Activated CD4-positive, alpha-beta T cell treated with anti-CD3 and anti-CD28 coated beads, Interleukin-2, amount 10 ng/mL, durations not matched to agents 7 days and 5 days (primary cell): Measurements from ENCODE around the gene DCAF6. TPM values are rescaled to one million over a fixed set of nuclear protein-coding genes. Genes with fewer than 3 reads are reported as not detected.
"Not testable (repeated sequence)": the region's sequence is repeated elsewhere in the genome, so short reads cannot be mapped to it uniquely, and the experiment has no call there.

ENCODE experiments used
- CTCF ChIA-PET: fragments of 350-600 bp; sonication (Branson Sonifier 250); formaldehyde crosslinking; loops from one replicate; lab custom pipeline; 2021; ENCODE audit warnings: antibody characterized with exemption; lab: Charles Lee
- POLR2A ChIA-PET: fragments of 350-600 bp; sonication (Branson Sonifier 250); formaldehyde crosslinking; loops from one replicate; lab custom pipeline; 2021; ENCODE audit warnings: antibody characterized with exemption; lab: Charles Lee
- DNase-seq: peaks from one replicate; pipeline ENCODE4 v3.0.0-alpha.2; 2020
- H3K27ac Mint-ChIP-seq: one replicate; pipeline ENCODE4 v1.8.0; 2021; ENCODE audit warnings: mild to moderate bottlenecking, moderate library complexity, mixed read lengths
- H3K27me3 Mint-ChIP-seq: one replicate; pipeline ENCODE4 v1.8.0; 2021; ENCODE audit warnings: mixed read lengths
- H3K36me3 Mint-ChIP-seq: one replicate; pipeline ENCODE4 v1.8.0; 2021; ENCODE audit warnings: low read depth, mixed read lengths
- H3K4me1 Mint-ChIP-seq: one replicate; pipeline ENCODE4 v1.8.0; 2021; ENCODE audit warnings: mixed read lengths
- H3K4me3 Mint-ChIP-seq: one replicate; pipeline ENCODE4 v1.8.0; 2021; ENCODE audit warnings: mild to moderate bottlenecking, moderate library complexity, mixed read lengths
- H3K9me3 Mint-ChIP-seq: one replicate; pipeline ENCODE4 v1.8.0; 2021; ENCODE audit warnings: mixed read lengths
- total RNA-seq, 2 experiments: library from RNA; stranded (reverse); gene quantifications; one replicate each; pipeline ENCODE4 v1.2.3, GENCODE V29; 2021

The DCAF6 gene, protein sequence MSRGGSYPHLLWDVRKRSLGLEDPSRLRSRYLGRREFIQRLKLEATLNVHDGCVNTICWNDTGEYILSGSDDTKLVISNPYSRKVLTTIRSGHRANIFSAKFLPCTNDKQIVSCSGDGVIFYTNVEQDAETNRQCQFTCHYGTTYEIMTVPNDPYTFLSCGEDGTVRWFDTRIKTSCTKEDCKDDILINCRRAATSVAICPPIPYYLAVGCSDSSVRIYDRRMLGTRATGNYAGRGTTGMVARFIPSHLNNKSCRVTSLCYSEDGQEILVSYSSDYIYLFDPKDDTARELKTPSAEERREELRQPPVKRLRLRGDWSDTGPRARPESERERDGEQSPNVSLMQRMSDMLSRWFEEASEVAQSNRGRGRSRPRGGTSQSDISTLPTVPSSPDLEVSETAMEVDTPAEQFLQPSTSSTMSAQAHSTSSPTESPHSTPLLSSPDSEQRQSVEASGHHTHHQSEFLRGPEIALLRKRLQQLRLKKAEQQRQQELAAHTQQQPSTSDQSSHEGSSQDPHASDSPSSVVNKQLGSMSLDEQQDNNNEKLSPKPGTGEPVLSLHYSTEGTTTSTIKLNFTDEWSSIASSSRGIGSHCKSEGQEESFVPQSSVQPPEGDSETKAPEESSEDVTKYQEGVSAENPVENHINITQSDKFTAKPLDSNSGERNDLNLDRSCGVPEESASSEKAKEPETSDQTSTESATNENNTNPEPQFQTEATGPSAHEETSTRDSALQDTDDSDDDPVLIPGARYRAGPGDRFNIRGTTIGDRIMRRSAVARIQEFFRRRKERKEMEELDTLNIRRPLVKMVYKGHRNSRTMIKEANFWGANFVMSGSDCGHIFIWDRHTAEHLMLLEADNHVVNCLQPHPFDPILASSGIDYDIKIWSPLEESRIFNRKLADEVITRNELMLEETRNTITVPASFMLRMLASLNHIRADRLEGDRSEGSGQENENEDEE
- 10 to 100 TPM; 21.9 to 24.6 TPM for total RNA-seq

DNA sequence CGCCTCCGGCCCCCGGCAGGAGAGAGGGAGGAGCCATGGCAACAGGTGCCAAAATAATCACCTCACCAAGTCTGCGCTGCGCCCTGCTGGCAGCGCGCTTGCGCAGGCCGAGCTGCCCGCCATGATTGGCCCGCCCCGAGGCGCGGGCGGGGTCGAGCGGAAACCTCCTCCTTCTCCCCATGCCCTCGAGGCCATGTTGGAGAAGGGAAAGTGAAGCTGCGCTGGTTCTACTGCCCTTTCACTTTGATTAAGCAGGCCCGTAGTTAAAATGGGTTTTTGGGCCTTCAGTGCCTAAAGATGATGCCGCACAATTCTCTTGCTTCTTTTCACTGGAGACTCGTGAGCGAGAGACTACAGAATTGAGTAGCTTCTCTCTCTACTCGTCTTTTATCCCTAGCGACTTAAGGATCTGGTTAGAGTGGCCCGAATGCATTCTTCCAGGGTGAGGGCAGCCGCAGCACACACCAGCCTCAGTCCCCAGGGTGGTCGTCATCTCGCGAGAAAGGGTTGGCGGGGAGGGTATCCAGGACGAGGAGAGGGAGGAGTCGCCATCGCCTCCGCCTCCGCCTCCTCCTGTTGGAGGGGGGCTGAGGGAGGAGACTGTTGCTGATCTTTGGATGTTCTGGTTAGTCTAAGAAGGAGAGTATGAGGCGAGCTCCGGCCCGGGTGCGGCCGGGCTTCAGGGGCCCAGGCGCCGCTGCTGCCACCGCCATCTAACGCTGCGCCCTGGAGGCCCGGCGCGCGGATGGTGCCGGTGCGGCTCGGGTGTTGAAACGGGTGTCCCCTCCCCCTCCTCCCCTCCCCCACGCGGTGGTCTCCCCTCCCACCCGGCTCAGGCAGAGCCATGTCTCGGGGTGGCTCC, at the start of gene DCAF6:
DCAF6 (plus strand) TSS at position 616 of the 862 bp plus-strand sequence; CDS start at position 845, 229 bp downstream.
- peak; percentile 98 for DNase-seq
- no peaks in the 10 kb centered on the region for H3K27me3 Mint-ChIP-seq
- peaks cover 33% of the 10 kb centered on the region for H3K4me1 Mint-ChIP-seq
- POLR2A ChIA-PET, result interaction anchor here (0.9 kb wide), 2 partner anchors 220 to 299 kb away, joined by 3 read pairs; no protein-coding TSS in a partner anchor
- H3K27ac Mint-ChIP-seq, result peak within 1 kb of the TSS; percentile 95
- peaks cover 4% of the 10 kb centered on the region for H3K36me3 Mint-ChIP-seq
- peak within 1 kb of the TSS; percentile 82 for H3K4me3 Mint-ChIP-seq
- no peaks in the 10 kb centered on the region for H3K9me3 Mint-ChIP-seq
- CTCF ChIA-PET, result interaction anchor here (0.6 to 1.5 kb wide), 6 partner anchors 9 to 381 kb away, joined by 3 to 6 read pairs (median 3); no protein-coding TSS in a partner anchor

DNA sequence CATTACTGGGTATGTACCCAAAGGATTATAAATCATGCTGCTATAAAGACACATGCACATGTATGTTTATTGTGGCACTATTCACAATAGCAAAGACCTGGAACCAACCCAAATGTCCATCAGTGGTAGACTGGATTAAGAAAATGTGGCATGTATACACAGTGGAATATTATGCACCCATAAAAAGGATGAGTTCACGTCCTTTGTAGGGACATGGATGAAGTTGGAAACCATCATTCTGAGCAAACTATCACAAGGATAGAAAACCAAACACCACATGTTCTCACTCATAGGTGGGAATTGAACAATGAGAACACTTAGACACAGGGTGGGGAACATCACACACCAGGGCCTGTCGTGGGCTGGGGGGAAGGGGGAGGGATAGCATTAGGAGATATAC, 49.3 kb upstream of the DCAF6 start:
- POLR2A ChIA-PET, H3K4me1 Mint-ChIP-seq, H3K9me3 Mint-ChIP-seq, H3K36me3 Mint-ChIP-seq, H3K4me3 Mint-ChIP-seq, H3K27me3 Mint-ChIP-seq, DNase-seq, H3K27ac Mint-ChIP-seq, CTCF ChIA-PET: not testable (repeated sequence)

DNA sequence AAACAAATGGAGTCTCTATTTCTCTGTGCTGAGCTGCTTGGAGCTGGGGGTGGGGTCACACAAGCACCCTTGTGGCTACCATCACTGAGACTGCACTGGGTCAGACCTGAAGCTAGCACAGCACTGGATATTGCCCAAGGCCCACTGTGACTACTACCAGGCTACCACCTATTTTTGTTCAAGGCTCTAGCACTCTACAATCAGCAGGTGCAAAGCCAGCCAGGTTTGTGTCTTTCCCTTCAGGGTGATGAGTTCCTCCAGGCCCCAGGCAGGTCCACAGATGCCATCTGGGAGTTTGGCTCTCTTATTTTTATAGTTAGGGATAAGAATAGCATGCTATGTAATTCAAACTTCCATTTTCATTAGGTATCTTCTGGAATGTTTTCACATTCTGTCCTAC, 46.1 kb upstream of the DCAF6 start:
- Mint-ChIP-seq H3K27me3 (peaks cover 3% of the 10 kb centered on the region), H3K36me3 (no peaks in the 10 kb centered on the region), H3K4me1 (no peaks in the 10 kb centered on the region), H3K27ac (no peak overlapping the region), H3K9me3 (no peaks in the 10 kb centered on the region), H3K4me3 (no peak overlapping the region)
- ChIA-PET CTCF (no interaction called here), POLR2A (no interaction called here)
- DNase-seq, result no peak

DNA sequence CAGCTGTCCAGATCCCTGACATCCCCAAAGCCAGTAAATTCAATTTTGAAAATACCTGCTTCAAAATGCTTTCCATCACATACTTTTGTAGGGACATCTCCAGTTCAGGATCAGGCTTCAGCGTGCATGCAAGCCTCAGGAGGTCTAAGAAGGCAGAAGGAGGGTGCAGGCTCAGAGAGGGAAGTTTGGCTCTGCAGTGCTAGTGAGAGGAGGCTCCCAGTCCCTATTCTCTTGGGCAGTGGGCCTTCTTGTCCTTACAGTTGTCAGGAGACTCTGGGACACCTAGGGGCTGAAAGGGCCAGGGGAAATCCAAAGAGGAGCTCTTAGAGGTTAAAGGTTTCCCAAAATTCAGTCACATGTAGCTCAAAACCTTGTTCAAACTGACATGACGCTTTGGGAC, 42.7 kb upstream of the DCAF6 start:
- Mint-ChIP-seq H3K4me1 (no peaks in the 10 kb centered on the region), H3K36me3 (no peaks in the 10 kb centered on the region), H3K27ac (no peak overlapping the region), H3K9me3 (no peaks in the 10 kb centered on the region), H3K27me3 (peaks cover 3% of the 10 kb centered on the region), H3K4me3 (no peak overlapping the region)
- DNase-seq, result no peak
- ChIA-PET POLR2A (no interaction called here), CTCF (no interaction called here)

DNA sequence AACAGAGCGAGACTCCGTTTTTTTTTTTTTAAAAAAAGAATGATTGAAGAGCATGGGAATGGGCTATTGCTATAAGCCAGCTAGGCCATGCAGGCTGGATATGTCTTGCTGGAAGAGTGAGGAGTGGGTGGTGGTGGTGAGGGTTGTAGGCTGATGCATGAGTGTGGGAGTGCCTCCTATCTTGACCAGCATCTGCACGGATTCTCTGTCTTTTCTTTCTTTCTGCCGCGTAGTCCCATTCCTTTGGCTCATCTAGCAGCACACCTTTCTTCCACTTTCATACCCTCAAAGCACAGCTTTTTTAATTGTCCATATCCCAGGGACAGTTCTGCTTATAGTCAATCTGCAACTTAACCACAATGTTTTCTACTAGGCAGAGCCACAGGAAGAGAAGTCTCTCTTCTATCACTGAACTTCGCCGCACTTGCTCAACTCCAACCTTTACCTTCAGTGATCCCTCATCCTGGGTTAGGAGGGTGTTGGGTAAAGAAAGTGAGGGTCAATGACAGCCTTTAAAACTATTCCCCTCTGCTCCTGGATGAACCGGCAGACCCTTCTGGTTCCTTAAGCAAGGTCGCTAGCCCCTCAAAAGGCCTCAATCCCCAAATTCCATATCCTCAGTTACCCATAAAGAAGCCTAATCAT, 37.8 kb upstream of the DCAF6 start:
- no peaks in the 10 kb centered on the region for H3K36me3 Mint-ChIP-seq
- no peak overlapping the region for H3K4me3 Mint-ChIP-seq
- H3K27ac Mint-ChIP-seq, result no peak overlapping the region
- DNase-seq, result no peak
- POLR2A ChIA-PET, result interaction anchor here (0.6 kb wide), 1 partner anchor 17 kb away, joined by 3 read pairs; no protein-coding TSS in a partner anchor
- H3K27me3 Mint-ChIP-seq, result no peaks in the 10 kb centered on the region
- no peaks in the 10 kb centered on the region for H3K4me1 Mint-ChIP-seq
- no peaks in the 10 kb centered on the region for H3K9me3 Mint-ChIP-seq
- CTCF ChIA-PET, result interaction anchor here (1.3 kb wide), 1 partner anchor 15 kb away, joined by 3 read pairs; the partner anchor contains the start of gene ADCY10

DNA sequence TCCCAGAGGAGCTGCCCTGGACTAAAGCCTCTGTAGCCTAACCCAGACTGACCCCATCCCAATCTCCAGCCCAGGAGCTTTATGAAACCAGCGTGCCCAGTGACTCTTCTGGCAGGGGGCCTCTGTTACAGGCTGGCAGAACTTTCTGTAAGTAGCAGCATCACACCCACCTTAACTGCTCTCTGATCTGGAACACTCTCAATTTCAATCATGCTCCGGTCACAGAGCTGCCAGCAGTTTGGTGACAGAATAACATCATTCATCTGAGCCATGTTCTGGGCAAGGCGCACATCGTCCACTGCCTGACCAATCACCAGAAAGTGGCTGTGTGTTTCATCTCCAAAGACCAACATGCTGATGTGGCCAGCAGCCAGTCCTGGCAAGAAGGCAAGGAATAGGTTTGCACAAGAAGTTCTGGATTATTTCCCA, 37.2 kb upstream of the DCAF6 start:
- H3K4me1 Mint-ChIP-seq, result no peaks in the 10 kb centered on the region
- ChIA-PET POLR2A (no interaction called here), CTCF (interaction anchor here (1.3 kb wide), 1 partner anchor 14 kb away, joined by 3 read pairs; the partner anchor contains the start of gene ADCY10)
- no peak for DNase-seq
- H3K4me3 Mint-ChIP-seq, result no peak overlapping the region
- H3K9me3 Mint-ChIP-seq, result no peaks in the 10 kb centered on the region
- H3K36me3 Mint-ChIP-seq, result no peaks in the 10 kb centered on the region
- no peak overlapping the region for H3K27ac Mint-ChIP-seq
- no peaks in the 10 kb centered on the region for H3K27me3 Mint-ChIP-seq

DNA sequence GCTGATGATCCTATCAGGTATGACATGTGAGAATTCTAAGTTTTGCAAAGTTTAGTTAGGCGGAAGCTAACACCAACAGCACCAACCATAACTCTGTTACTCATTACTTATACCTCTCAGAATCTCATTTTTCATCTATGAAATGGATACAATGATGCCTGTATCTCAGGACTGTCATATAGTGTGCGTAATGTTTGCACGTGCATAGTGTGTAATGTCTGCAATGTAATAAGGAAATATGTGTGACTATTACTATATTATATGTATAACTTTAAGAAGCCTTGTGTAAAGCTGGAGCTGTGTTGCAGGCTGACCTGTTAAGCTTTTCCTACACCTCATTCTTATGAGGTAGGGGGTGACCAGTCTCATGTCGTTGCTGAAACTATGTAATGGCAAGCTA, 35.6 kb upstream of the DCAF6 start:
- Mint-ChIP-seq H3K4me3 (no peak overlapping the region), H3K27ac (no peak overlapping the region), H3K9me3 (no peaks in the 10 kb centered on the region), H3K36me3 (no peaks in the 10 kb centered on the region), H3K4me1 (no peaks in the 10 kb centered on the region), H3K27me3 (no peaks in the 10 kb centered on the region)
- DNase-seq, result no peak
- ChIA-PET POLR2A (no interaction called here), CTCF (no interaction called here)

DNA sequence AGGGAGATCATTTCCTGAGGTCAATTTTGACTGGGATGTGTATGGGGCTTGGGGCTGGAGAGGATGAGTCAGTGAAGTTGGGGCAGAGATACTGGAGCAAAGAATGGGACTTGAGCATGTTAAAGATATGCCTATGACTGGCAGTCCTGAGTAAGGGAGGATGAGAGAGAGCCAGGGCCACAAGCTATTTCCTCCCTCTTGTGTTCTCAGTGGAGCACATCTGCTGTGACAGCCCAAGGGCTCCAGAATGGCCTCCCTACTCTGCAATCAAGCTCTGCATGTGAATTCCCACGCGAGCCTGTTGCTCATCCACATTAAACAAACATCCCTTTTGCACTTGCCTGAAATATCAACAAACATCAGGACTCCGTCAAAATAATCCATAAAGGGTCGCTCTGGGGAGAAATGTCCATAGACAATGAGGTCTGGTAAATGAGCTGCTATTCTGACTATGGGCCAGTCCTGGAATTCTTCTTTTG, 31.8 kb upstream of the DCAF6 start:
- Mint-ChIP-seq H3K9me3 (peaks cover 4% of the 10 kb centered on the region), H3K36me3 (no peaks in the 10 kb centered on the region), H3K4me3 (no peak overlapping the region), H3K27ac (no peak overlapping the region), H3K4me1 (no peaks in the 10 kb centered on the region), H3K27me3 (peaks cover 6% of the 10 kb centered on the region)
- CTCF ChIA-PET, result interaction anchor here (1.1 kb wide), 1 partner anchor 13 kb away, joined by 3 read pairs; no protein-coding TSS in a partner anchor
- POLR2A ChIA-PET, result no interaction called here
- no peak for DNase-seq

DNA sequence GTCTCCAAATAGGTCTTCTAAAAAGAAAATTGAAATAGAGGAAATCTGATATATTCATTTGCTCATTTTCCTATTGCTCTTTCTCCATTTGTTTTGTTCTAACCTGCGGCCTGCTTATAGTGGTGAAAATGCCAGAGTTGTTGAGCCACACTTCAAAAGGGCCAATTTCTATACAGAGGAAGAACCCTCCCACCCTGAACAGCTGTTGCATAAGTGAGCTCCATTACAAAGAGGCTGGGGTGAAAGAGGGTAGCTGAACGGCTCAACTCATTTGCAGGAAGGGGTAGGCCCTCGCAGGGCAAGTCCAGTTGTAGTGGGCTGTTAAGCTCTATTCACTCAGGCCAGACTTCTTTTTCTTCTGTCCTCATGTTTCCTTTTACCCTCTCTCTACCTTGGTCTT, 31.3 kb upstream of the DCAF6 start:
- ChIA-PET POLR2A (no interaction called here), CTCF (interaction anchor here (1.1 kb wide), 1 partner anchor 13 kb away, joined by 3 read pairs; no protein-coding TSS in a partner anchor)
- no peak for DNase-seq
- Mint-ChIP-seq H3K27me3 (peaks cover 8% of the 10 kb centered on the region), H3K4me1 (no peaks in the 10 kb centered on the region), H3K4me3 (no peak overlapping the region), H3K9me3 (peaks cover 7% of the 10 kb centered on the region), H3K36me3 (peaks cover 2% of the 10 kb centered on the region), H3K27ac (no peak overlapping the region)

DNA sequence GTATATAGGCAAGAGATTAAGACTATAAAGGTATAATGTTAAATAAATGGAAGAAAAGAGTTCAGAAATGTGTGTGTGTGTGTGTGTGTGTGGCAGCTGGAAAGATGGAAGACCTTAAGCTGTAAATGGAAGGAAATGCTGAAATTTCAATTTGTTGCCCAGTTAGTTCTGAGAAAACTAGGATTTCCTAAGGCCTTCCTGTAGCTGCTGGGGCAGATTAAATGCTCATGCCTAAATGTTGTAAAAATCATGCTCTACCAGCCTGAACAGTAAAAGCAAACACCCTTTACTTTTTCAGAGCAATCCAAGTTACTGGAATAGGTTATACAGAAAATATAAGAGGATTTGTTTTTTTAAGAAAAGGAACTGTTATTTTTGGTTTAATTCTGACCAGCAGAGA, 30.8 kb upstream of the DCAF6 start:
- Mint-ChIP-seq H3K4me3 (no peak overlapping the region), H3K27ac (no peak overlapping the region), H3K9me3 (peaks cover 9% of the 10 kb centered on the region), H3K36me3 (peaks cover 2% of the 10 kb centered on the region), H3K27me3 (peaks cover 11% of the 10 kb centered on the region), H3K4me1 (no peaks in the 10 kb centered on the region)
- CTCF ChIA-PET, result interaction anchor here (1.1 kb wide), 1 partner anchor 12 kb away, joined by 3 read pairs; no protein-coding TSS in a partner anchor
- no peak for DNase-seq
- POLR2A ChIA-PET, result no interaction called here

DNA sequence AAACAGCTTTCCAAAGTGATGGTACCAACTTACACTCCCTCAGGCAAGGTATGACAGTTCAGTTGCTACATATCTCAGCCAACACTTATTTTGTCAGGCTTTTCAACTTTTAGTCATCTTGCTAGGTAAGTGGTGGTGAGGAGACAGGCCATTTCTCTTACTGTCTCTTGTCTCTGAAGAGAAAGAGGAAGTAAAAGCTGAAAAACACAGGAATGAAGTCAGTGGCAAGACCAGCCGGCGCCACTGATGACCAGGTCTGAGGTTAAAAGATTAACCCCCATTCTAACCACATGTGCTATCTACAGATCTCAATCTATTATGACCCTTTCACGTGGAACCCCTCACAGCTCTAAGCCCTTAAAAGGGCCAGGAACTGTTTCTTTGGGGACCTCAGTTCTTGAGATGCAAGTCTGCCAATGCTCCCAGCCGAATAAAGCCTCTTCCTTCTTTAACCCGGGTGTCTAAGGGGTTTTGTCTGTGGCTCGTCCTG, 26.7 kb upstream of the DCAF6 start:
- ChIA-PET POLR2A (no interaction called here), CTCF (no interaction called here)
- H3K4me3 Mint-ChIP-seq, result no peak overlapping the region

More for the DNA sequence above, 26.7 kb upstream of the DCAF6 start:
- Mint-ChIP-seq H3K9me3 (peaks cover 11% of the 10 kb centered on the region), H3K4me1 (no peaks in the 10 kb centered on the region), H3K36me3 (peaks cover 3% of the 10 kb centered on the region), H3K27me3 (peaks cover 17% of the 10 kb centered on the region), H3K27ac (no peak overlapping the region)
- no peak for DNase-seq
